Skin epidermis (tissue), 12 donors: Measurements from ENCODE around the gene HPCAL4.

Experiments used
- H3K27ac ChIP-seq, 21 experiments: fragments of 200-600 bp; sonication (generic) in 11 of 21; one replicate each; pipeline ENCODE4 v1.5.0; 2020; ENCODE audit warnings: mild to moderate bottlenecking in 3 of 21, inconsistent platforms in 2 of 21, moderate library complexity in 2 of 21
- H3K4me3 ChIP-seq, 7 experiments: fragments of 200-600 bp; sonication (generic) in 2 of 7; one replicate each; pipeline ENCODE4 v1.5.0; 2020; ENCODE audit warnings: inconsistent platforms in 2 of 7, mild to moderate bottlenecking in 2 of 7, moderate library complexity in 1 of 7

The HPCAL4 gene

GRCh38 chr1:39691383-39692151 is at the start of gene HPCAL4:
Gene HPCAL4 (minus strand): TSS chr1:39691433. CDS start chr1:39684603, 6,830 bp downstream.
- H3K4me3 ChIP-seq: peak within 1 kb of the TSS; percentile 0 to 33 (median 25)

GRCh38 chr1:39738622-39739366 is 47.6 kb upstream of the HPCAL4 start, which contains the start of gene PPIE:
Gene PPIE (plus strand): TSS chr1:39738882. CDS start chr1:39738901, 19 bp downstream.
- H3K27ac ChIP-seq: peak within 1 kb of the TSS in 20 of 21 experiments; percentile 53 to 89 (median 80)
- H3K4me3 ChIP-seq: peak within 1 kb of the TSS; percentile 68 to 80 (median 75)

More at GRCh38 chr1:39691383-39692151, at the start of gene HPCAL4:
- no peak within 1 kb of the TSS for H3K27ac ChIP-seq

- Histone ChIP-seq H3K4me3 (no peak overlapping the region), H3K27ac (no peak overlapping the region)
Measured at GRCh38 chr1:39737546-39738169, 46.4 kb upstream of the HPCAL4 start.

- H3K27ac ChIP-seq: no peak overlapping the region
- H3K4me3 ChIP-seq: no peak overlapping the region
Measured at GRCh38 chr1:39735731-39736130, 44.5 kb upstream of the HPCAL4 start.

- H3K4me3 ChIP-seq: no peak overlapping the region
- H3K27ac ChIP-seq: no peak overlapping the region
Measured at GRCh38 chr1:39733161-39733560, 41.9 kb upstream of the HPCAL4 start.

- Histone ChIP-seq H3K27ac (no peak overlapping the region), H3K4me3 (no peak overlapping the region)
Measured at GRCh38 chr1:39732730-39733129, 41.5 kb upstream of the HPCAL4 start.

- no peak overlapping the region for H3K27ac ChIP-seq
- H3K4me3 ChIP-seq: no peak overlapping the region
Measured at GRCh38 chr1:39729842-39730241, 38.6 kb upstream of the HPCAL4 start.

- H3K4me3 ChIP-seq: no peak overlapping the region
- H3K27ac ChIP-seq: no peak overlapping the region
Measured at GRCh38 chr1:39729030-39729429, 37.8 kb upstream of the HPCAL4 start.

- no peak overlapping the region for H3K4me3 ChIP-seq
- no peak overlapping the region for H3K27ac ChIP-seq
Measured at GRCh38 chr1:39727932-39728317, 36.7 kb upstream of the HPCAL4 start.

GRCh38 chr1:39727221-39727931 is 36.1 kb upstream of the HPCAL4 start:
- no peak overlapping the region for H3K4me3 ChIP-seq
- H3K27ac ChIP-seq: no peak overlapping the region

- no peak overlapping the region for H3K4me3 ChIP-seq
- no peak overlapping the region for H3K27ac ChIP-seq
Measured at GRCh38 chr1:39726600-39726999, 35.4 kb upstream of the HPCAL4 start.

GRCh38 chr1:39722495-39722894 is 31.3 kb upstream of the HPCAL4 start:
- Histone ChIP-seq H3K27ac (no peak overlapping the region), H3K4me3 (no peak overlapping the region)

- H3K4me3 ChIP-seq: no peak overlapping the region
- H3K27ac ChIP-seq: no peak overlapping the region
Measured at GRCh38 chr1:39721664-39722063, 30.4 kb upstream of the HPCAL4 start.

GRCh38 chr1:39720094-39720999 is 29.1 kb upstream of the HPCAL4 start:
- Histone ChIP-seq H3K27ac (no peak overlapping the region), H3K4me3 (no peak overlapping the region)

GRCh38 chr1:39717809-39718208 is 26.6 kb upstream of the HPCAL4 start:
- no peak overlapping the region for H3K4me3 ChIP-seq
- no peak overlapping the region for H3K27ac ChIP-seq

- no peak overlapping the region for H3K4me3 ChIP-seq
- H3K27ac ChIP-seq: no peak overlapping the region
Measured at GRCh38 chr1:39713557-39713956, 22.3 kb upstream of the HPCAL4 start.

GRCh38 chr1:39711966-39712340 is 20.7 kb upstream of the HPCAL4 start:
- Histone ChIP-seq H3K27ac (no peak overlapping the region), H3K4me3 (no peak overlapping the region)

- no peak overlapping the region for H3K4me3 ChIP-seq
Measured at GRCh38 chr1:39711104-39711965, 20.1 kb upstream of the HPCAL4 start.

More at GRCh38 chr1:39711104-39711965, 20.1 kb upstream of the HPCAL4 start:
- H3K27ac ChIP-seq: no peak overlapping the region
